Activated CD4-positive, alpha-beta T cell treated with anti-CD3 and anti-CD28 coated beads for 36 hours (primary cell): ENCODE data around the gene RECQL5. TPM values are rescaled to one million over a fixed set of nuclear protein-coding genes. Genes with fewer than 3 reads are reported as not detected.
"Not testable (repeated sequence)": the region's sequence is repeated elsewhere in the genome, so short reads cannot be mapped to it uniquely, and the experiment has no call there.

Source experiments
- ATAC-seq: fragments of 200-7000 bp; cut with Tn5 transposase; one replicate; pipeline ENCODE4 v1.10.0; 2021; ENCODE audit warnings: mild to moderate bottlenecking, moderate library complexity
- CTCF ChIA-PET: fragments of 350-600 bp; sonication (Branson Sonifier 250); formaldehyde crosslinking; loops from one replicate; lab custom pipeline; 2021; ENCODE audit warnings: antibody characterized with exemption; lab: Charles Lee
- POLR2A ChIA-PET: fragments of 350-600 bp; sonication (Branson Sonifier 250); formaldehyde crosslinking; loops from one replicate; lab custom pipeline; 2021; ENCODE audit warnings: antibody characterized with exemption, inconsistent platforms; lab: Charles Lee
- DNase-seq: peaks from one replicate; pipeline ENCODE4 v3.0.0-alpha.2; 2020
- H3K27ac Mint-ChIP-seq: one replicate; pipeline ENCODE4 v1.8.0; 2021; ENCODE audit warnings: mixed read lengths
- H3K27me3 Mint-ChIP-seq: one replicate; pipeline ENCODE4 v1.8.0; 2021; ENCODE audit warnings: mixed read lengths
- H3K36me3 Mint-ChIP-seq: one replicate; pipeline ENCODE4 v1.8.0; 2021; ENCODE audit warnings: low read depth, mixed read lengths
- H3K4me1 Mint-ChIP-seq: one replicate; pipeline ENCODE4 v1.8.0; 2021; ENCODE audit warnings: mixed read lengths
- H3K4me3 Mint-ChIP-seq: one replicate; pipeline ENCODE4 v1.8.0; 2021; ENCODE audit warnings: mild to moderate bottlenecking, moderate library complexity, mixed read lengths
- H3K9me3 Mint-ChIP-seq: one replicate; pipeline ENCODE4 v1.8.0; 2021; ENCODE audit warnings: low read depth, mixed read lengths
- intact Hi-C, 2 experiments: fragments of 100-400 bp; cut with DNase I in 1 of 2; cut with micrococcal nuclease in 1 of 2; formaldehyde crosslinking; loops; one replicate each; pipeline versions ENCODE4 v1.14.2 to v1.15.1; 2022 to 2024; cut with DNase I, micrococcal nuclease
- total RNA-seq, 2 experiments: library from RNA; stranded (reverse); gene quantifications; one replicate each; pipeline ENCODE4 v1.2.3, GENCODE V29; 2021

Gene RECQL5
- total RNA-seq, 2 experiments from 2014 or later: 36.4 to 40.5 TPM

DNA sequence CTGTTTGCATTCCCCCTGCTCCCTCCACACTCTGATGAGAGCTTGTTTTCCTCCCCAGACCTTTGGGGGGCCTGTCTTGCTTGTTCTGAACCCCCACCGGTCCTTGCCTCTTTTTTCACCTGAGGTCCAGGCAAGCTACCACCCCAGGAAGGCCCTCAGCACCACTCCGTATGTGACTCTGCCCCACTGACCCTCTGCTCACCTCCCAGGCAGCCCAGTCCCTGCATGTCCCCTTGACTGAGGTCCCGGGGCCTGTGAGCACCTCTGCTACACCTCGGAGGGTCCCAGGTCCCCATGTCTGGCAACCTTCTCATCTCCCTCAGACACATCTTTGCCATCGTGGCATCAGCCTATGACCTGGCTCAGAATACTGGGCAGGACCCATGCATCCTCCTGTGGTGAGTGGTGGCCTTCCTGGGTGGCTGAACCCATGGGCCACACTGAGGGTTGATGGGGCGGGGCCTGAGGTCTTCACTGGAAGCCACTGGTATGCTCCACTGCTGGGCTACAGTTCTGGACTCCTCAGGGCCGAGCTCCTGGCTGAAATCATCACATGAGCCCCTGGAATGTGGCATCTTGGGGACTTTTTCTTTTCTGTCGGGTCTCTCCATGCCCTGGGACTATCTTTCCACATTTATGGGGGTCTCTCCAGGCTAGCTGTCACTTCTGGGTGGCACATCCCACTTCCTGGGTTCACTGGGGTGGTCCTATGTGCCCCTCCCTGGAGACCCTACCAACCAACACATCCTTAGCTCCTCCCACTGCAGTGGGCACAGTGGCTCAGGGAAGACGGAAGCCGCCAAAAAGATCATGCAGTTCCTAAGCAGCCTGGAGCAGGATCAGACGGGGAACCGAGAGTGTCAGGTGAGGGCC lies 75.9 kb downstream of the RECQL5 start:
- CTCF ChIA-PET: interaction anchor here (0.7 to 1.9 kb wide), 6 partner anchors 10 to 208 kb away, joined by 3 to 9 read pairs (median 4); partner anchors contain the start of gene SMIM5
- no peak overlapping the region for H3K27ac Mint-ChIP-seq
- H3K4me1 Mint-ChIP-seq: no peaks in the 10 kb centered on the region
- POLR2A ChIA-PET: no interaction called here
- ATAC-seq (no peak), DNase-seq (no peak)
- no peaks in the 10 kb centered on the region for H3K36me3 Mint-ChIP-seq
- intact Hi-C loops: no loop called here
- no peaks in the 10 kb centered on the region for H3K9me3 Mint-ChIP-seq
- no peak overlapping the region for H3K4me3 Mint-ChIP-seq
- peaks cover 1% of the 10 kb centered on the region for H3K27me3 Mint-ChIP-seq

DNA sequence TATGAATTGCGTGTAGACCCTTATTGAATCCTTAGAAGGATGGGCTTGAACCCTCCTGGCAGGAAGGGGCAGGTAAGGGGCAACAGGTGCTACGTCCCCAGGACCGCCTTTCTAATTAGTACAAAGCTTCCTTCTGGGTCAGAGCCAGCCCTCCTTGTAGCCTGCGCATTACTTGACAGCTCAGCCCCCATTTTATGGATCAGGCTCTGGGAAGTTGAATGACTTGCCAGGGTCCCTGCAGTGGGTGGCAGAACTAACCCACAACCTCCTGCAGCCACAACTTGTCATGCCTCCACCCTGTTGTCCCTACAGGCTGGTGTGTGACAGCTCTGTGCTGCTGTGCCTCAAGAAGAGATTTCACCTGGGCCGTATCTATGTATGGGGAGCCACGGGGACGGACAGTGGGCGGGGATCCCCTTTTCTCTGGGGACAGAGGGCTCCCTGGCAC lies 76.6 kb downstream of the RECQL5 start:
- intact Hi-C loops: no loop called here
- Mint-ChIP-seq H3K27ac (no peak overlapping the region), H3K9me3 (no peaks in the 10 kb centered on the region), H3K4me3 (peak overlapping the region; percentile 8), H3K4me1 (no peaks in the 10 kb centered on the region), H3K36me3 (no peaks in the 10 kb centered on the region), H3K27me3 (peaks cover 2% of the 10 kb centered on the region)
- ChIA-PET POLR2A (no interaction called here), CTCF (interaction anchor here (0.8 to 1.9 kb wide), 6 partner anchors 9 to 178 kb away, joined by 3 to 9 read pairs (median 3); partner anchors contain the start of gene SMIM5)
- no peak for ATAC-seq
- no peak for DNase-seq

DNA sequence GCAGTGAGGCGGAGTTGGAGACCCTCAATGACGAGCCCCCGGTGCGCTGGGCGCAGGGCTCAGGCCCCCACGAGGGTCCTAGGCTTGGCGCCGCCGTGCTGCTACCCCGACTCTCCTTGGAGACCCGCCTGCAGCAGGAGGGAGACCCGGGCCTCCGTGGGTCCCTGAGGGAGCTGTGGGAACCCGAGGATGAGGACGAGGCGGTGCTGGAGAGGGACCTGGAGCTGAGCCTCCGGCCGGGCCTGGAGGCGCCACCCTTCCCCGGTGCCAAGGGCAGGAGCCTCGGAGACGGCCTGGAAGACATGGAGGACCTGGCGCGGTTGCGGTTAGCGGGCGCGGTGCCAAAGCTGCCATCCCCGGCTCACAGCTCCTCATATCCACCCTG lies 77.0 kb downstream of the RECQL5 start:
- Mint-ChIP-seq H3K4me1 (no peaks in the 10 kb centered on the region), H3K9me3 (no peaks in the 10 kb centered on the region), H3K27me3 (peaks cover 2% of the 10 kb centered on the region), H3K4me3 (peak overlapping the region; percentile 8), H3K27ac (no peak overlapping the region), H3K36me3 (no peaks in the 10 kb centered on the region)
- ChIA-PET CTCF (interaction anchor here (0.8 to 1.9 kb wide), 6 partner anchors 9 to 178 kb away, joined by 3 to 9 read pairs (median 3); partner anchors contain the start of gene SMIM5), POLR2A (interaction anchor here (0.6 kb wide), 1 partner anchor 168 kb away, joined by 4 read pairs; no protein-coding TSS in a partner anchor)
- DNase-seq (peak; percentile 16), ATAC-seq (no peak)
- intact Hi-C loops: loop anchor here (1.0 to 10.0 kb wide), 18 partner anchors 9 to 717 kb away; partner anchors contain the start of genes LLGL2 (in 2 of the 2), CDR2L (in 1 of the 2), FDXR (in 1 of the 2) and GGA3 (in 1 of the 2)

DNA sequence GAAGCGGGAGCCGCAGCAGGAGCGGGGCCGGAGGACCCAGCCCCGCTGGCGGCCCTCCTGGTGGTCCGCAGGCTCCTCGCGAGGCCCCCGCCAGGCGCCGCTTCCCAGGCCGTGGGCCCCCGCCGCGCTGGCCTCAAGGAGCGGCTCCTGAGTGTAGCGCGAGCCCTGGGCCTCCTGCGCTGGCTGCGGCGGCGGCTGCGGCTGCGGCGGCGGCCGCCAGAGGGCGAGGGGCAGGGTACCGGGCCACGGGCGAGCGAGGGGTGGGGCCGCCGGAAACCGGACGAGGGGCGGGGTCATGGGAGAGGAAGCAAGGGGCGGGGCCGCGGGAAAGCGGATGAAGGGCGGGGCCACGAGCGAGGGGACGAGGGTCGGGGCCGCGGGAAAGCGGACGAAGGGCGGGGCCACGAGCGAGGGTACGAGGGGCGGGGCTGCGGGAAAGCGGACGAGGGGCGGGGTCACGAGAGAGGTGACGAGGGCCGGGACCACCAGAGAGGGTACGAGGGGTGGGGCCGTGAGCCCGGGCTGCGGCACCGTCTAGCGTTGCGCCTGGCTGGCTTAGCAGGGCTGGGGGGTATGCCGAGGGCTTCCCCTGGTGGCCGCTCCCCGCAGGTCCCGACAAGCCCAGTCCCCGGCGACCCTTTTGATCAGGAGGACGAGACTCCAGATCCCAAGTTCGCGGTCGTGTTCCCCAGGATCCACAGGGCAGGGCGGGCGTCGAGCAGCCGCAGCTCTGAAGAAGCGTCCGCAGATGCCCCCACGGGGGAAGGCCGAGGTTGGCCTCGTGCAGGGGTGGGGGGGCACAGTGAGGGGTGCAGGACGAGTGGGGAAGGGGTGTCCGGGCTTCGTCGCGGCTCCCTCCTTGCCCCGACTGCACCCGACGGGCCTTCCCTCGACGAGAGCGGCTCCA lies 77.7 kb downstream of the RECQL5 start:
- intact Hi-C loops: loop anchor here (1.0 to 10.0 kb wide), 18 partner anchors 8 to 716 kb away; partner anchors contain the start of genes LLGL2 (in 2 of the 2), CDR2L (in 1 of the 2), FDXR (in 1 of the 2) and GGA3 (in 1 of the 2)
- ATAC-seq (peak; percentile 90), DNase-seq (peak; percentile 99)
- H3K4me3 Mint-ChIP-seq: peak overlapping the region; percentile 72
- H3K4me1 Mint-ChIP-seq: no peaks in the 10 kb centered on the region
- H3K36me3 Mint-ChIP-seq: no peaks in the 10 kb centered on the region
- H3K27ac Mint-ChIP-seq: peak overlapping the region; percentile 42
- CTCF ChIA-PET: interaction anchor here (0.8 to 1.3 kb wide), 4 partner anchors 18 to 164 kb away, joined by 3 to 5 read pairs (median 4); no protein-coding TSS in a partner anchor
- POLR2A ChIA-PET: interaction anchor here (0.6 kb wide), 1 partner anchor 169 kb away, joined by 4 read pairs; no protein-coding TSS in a partner anchor
- peaks cover 2% of the 10 kb centered on the region for H3K27me3 Mint-ChIP-seq
- no peaks in the 10 kb centered on the region for H3K9me3 Mint-ChIP-seq

DNA sequence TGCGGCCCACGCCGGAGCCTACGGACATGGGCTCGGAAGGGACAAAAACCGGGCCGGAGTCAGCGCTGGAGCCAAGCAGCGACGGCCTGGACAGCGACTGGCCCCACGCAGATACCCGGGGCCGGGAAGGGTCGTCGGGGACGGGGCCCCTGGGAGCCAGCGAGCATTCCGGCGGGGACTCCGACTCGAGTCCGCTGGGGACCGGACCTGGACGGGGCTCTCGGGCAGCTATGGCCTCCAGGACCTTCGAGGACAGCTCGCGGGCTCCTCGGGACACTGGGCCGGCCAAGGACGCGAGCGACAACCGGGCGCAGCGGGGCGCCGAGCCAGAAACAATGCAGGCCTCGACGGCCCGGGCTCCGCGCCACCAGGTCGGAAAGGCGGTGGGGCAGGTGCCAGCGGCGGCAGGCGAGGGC lies 78.3 kb downstream of the RECQL5 start:
- Mint-ChIP-seq H3K27me3 (peaks cover 2% of the 10 kb centered on the region), H3K4me1 (no peaks in the 10 kb centered on the region), H3K4me3 (peak overlapping the region; percentile 44), H3K27ac (no peak overlapping the region), H3K9me3 (no peaks in the 10 kb centered on the region), H3K36me3 (no peaks in the 10 kb centered on the region)
- CTCF ChIA-PET: interaction anchor here (0.6 to 1.3 kb wide), 6 partner anchors 17 to 165 kb away, joined by 3 to 5 read pairs (median 4); no protein-coding TSS in a partner anchor
- intact Hi-C loops: loop anchor here (1.0 to 10.0 kb wide), 18 partner anchors 7 to 716 kb away; partner anchors contain the start of genes LLGL2 (in 2 of the 2), CDR2L (in 1 of the 2), FDXR (in 1 of the 2) and GGA3 (in 1 of the 2)
- DNase-seq: no peak
- POLR2A ChIA-PET: interaction anchor here (0.6 kb wide), 1 partner anchor 72 kb away, joined by 3 read pairs; the partner anchor contains the start of gene TSEN54
- peak; percentile 14 for ATAC-seq

DNA sequence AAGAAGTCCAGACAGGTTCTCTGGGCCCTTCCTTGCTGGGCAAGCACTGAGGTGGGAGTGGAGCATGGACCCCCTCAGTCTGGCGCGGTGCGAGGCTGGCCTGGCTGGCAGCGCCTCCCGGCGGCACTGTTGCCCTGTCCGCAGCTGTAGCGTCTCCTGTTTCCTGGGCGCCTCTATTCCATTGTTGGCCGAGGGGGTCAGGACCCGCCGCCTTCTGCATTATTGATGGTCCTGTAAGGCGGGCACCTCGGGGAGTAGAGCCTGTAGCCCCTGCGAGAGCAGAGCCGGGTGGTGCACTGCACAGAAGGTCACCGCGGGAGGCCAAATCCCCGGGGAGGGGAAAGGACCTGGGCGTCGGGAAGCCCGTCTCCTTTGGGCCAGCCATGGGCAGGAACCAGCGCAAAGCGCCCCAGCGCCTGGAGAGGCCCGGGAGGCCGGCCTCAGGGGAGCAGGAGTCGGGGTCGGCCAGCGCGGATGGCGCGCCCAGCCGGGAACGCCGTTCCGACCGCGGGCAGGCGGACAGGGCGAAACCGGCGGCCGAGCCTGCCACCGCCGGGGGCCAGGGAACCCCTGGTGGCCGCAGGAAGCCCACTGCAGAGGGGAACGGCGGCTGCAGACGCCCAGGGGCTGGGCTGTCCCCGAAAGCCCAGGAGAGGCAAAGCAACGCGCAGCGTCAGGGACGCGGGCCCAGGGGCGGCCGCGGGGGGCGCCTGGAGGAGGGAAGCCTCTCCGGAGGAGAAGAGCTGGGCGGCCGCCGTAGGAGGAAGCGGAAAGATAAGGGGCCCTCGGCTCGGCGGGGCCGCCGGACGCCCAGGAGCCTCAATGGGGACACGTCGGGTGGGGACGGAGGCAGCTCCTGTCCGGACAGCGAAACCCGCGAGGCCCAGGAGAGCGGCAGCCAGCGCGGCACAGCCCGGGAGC lies 79.0 kb downstream of the RECQL5 start, which contains the start of gene MYO15B:
TSS of gene MYO15B (plus strand) at position 126 of the 921 bp plus-strand sequence. CDS start at position 384, 258 bp downstream.
- no peak within 1 kb of the TSS for H3K27ac Mint-ChIP-seq

DNA sequence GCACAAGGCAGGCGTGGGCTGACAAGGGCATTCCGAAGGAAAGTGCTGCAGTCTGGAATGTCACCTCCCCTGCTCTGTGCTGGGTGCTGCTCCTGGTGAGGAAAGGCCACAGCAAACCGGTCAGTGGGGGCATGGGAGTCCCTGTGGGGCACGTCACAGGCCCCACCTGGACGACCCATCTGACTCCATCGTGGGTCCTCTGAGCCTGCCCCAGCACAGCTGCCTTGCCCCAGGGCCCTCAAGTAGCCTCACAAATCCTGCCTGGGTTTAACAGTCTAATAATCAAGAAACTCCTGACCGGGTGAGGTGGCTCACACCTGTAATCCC lies 82.1 kb downstream of the RECQL5 start:
- ATAC-seq (no peak), DNase-seq (no peak)
- peaks cover 2% of the 10 kb centered on the region for H3K9me3 Mint-ChIP-seq
- intact Hi-C loops: loop anchor here in 1 of 2 experiments (5.0 to 10.0 kb wide), 2 partner anchors 317 to 550 kb away; partner anchors contain the start of gene MRPL38
- no peak overlapping the region for H3K4me3 Mint-ChIP-seq
- peaks cover 8% of the 10 kb centered on the region for H3K4me1 Mint-ChIP-seq
- H3K27me3 Mint-ChIP-seq: peaks cover 4% of the 10 kb centered on the region
- ChIA-PET POLR2A (interaction anchor here (0.6 kb wide), 1 partner anchor 852 kb away, joined by 3 read pairs; no protein-coding TSS in a partner anchor), CTCF (interaction anchor here (1.0 to 1.4 kb wide), 3 partner anchors 128 to 165 kb away, joined by 3 to 4 read pairs (median 4); partner anchors contain the start of gene TMEM94)
- H3K36me3 Mint-ChIP-seq: no peaks in the 10 kb centered on the region
- no peak overlapping the region for H3K27ac Mint-ChIP-seq

More for the DNA sequence above, 79.0 kb downstream of the RECQL5 start, which contains the start of gene MYO15B:
- ATAC-seq (peak; percentile 25), DNase-seq (peak; percentile 74)
- POLR2A ChIA-PET: interaction anchor here (0.6 kb wide), 1 partner anchor 72 kb away, joined by 3 read pairs; the partner anchor contains the start of gene TSEN54
- Mint-ChIP-seq H3K4me3 (peak within 1 kb of the TSS; percentile 44), H3K4me1 (no peaks in the 10 kb centered on the region), H3K27me3 (peaks cover 2% of the 10 kb centered on the region), H3K36me3 (no peaks in the 10 kb centered on the region), H3K9me3 (no peaks in the 10 kb centered on the region)
- intact Hi-C loops: loop anchor here (2.0 to 10.0 kb wide), 5 partner anchors 63 to 715 kb away; partner anchors contain the start of genes FDXR (in 1 of the 2), LLGL2 (in 1 of the 2) and MRPL38 (in 1 of the 2)
- CTCF ChIA-PET: interaction anchor here (0.6 to 1.3 kb wide), 6 partner anchors 17 to 166 kb away, joined by 3 to 5 read pairs (median 4); no protein-coding TSS in a partner anchor

DNA sequence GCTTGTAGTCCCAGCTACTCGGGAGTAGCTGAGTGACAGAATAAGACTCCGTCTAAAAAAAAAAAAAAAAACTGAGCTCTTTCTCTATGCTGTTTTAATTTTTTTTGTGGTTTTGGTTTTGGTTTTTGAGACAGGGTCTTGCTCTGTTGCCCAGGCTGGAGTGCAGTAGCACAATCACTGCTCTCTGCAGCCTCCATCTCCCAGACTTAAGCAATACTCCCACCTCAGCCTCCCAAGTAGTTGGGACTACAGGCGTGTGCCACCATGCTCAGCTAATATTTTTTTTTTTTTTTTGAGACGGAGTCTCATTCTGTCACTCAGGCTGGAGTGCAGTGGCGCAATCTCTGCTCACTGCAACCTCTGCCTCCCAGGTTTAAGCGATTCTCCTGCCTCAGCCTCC lies 83.8 kb downstream of the RECQL5 start:
- ATAC-seq, DNase-seq, H3K27me3 Mint-ChIP-seq, H3K4me3 Mint-ChIP-seq, H3K4me1 Mint-ChIP-seq, H3K9me3 Mint-ChIP-seq, H3K36me3 Mint-ChIP-seq, POLR2A ChIA-PET, CTCF ChIA-PET, H3K27ac Mint-ChIP-seq: not testable (repeated sequence)
- intact Hi-C loops: loop anchor here in 1 of 2 experiments (10.0 kb wide), 1 partner anchor 548 kb away; no protein-coding TSS in a partner anchor

DNA sequence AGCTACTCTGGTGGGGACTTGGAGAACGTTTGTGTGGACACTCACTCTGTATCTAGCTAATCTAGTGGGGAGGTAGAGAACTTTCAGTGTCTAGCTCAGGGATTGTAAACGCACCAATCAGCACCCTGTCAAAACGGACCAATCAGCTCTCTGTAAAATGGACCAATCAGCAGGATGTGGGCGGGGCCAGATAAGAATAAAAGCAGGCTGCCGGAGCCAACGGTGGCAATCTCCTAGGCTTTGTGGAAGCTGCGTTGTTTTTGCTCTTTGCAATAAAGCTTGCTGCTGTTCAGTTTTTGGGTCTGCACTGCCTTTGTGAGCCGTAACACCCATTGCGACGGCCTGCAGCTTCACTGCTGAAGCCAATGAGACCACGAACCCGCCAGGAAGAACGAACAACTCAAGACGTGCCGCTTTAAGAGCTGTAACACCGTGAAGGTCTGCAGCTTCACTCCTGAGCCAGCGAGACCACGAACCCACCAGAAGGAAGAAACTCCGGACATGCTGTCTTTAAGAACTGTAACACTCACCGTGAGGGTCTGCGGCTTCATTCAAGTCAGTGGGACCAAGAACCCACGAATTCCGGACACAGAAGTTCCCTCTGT lies 85.7 kb downstream of the RECQL5 start:
- H3K4me1 Mint-ChIP-seq, H3K27me3 Mint-ChIP-seq, H3K9me3 Mint-ChIP-seq, H3K36me3 Mint-ChIP-seq: not testable (repeated sequence)
- POLR2A ChIA-PET: interaction anchor here (0.6 kb wide), 4 partner anchors 19 to 236 kb away, joined by 3 to 4 read pairs (median 3); no protein-coding TSS in a partner anchor
- ATAC-seq (peak; percentile 76), DNase-seq (peak; percentile 75)
- intact Hi-C loops: loop anchor here in 1 of 2 experiments (1.0 to 10.0 kb wide), 3 partner anchors 8 to 546 kb away; partner anchors contain the start of genes ACOX1 and TEN1
- Mint-ChIP-seq H3K4me3 (peak overlapping the region; percentile 77), H3K27ac (peak overlapping the region; percentile 56)
- CTCF ChIA-PET: interaction anchor here (0.9 to 1.7 kb wide), 6 partner anchors 10 to 172 kb away, joined by 3 to 9 read pairs (median 4); partner anchors contain the start of gene TSEN54
